GM12878 (cell line): ENCODE results near the gene TRAFD1. TPM values are rescaled to one million over a fixed set of nuclear protein-coding genes. Genes with fewer than 3 reads are reported as not detected.

Source experiments
- ATAC-seq: fragments of 200-7000 bp; cut with Tn5 transposase; 3 replicates; pipeline ENCODE4 v1.9.1; 2020; ENCODE audit warnings: mild to moderate bottlenecking, moderate library complexity
- BruUV-seq: library from RNA; stranded (reverse); fragments of 400-500 nt; replicated peaks from 2 replicates; lab custom pipeline; 2021; lab: Mats Ljungman, UMichigan
- CTCF ChIA-PET: fragments of 300-600 bp; sonication (Branson Sonifier 250); formaldehyde crosslinking; extraction: SDS; loops from one replicate; lab custom pipeline; 2021; ENCODE audit warnings: inconsistent platforms; lab: Yijun Ruan, JAX
- POLR2A ChIA-PET: fragments of 350-600 bp; formaldehyde crosslinking; extraction: SDS; loops from one replicate; lab custom pipeline; 2021; ENCODE audit warnings: inconsistent platforms; lab: Charles Lee
- RAD21 ChIA-PET: fragments of 300-600 bp; sonication (Branson Sonifier 250); formaldehyde crosslinking; loops from one replicate; lab custom pipeline; 2023; ENCODE audit warnings: antibody characterized with exemption; ENCODE audit not compliant: unreplicated experiment; lab: Charles Lee
- SMC1A ChIA-PET: fragments of 300-600 bp; sonication (Branson Sonifier 250); formaldehyde crosslinking; loops from one replicate; lab custom pipeline; 2023; ENCODE audit not compliant: unreplicated experiment, uncharacterized antibody; lab: Charles Lee
- DNase-seq: peaks from one replicate; pipeline ENCODE4 v3.0.0-alpha.2; 2011; ENCODE audit warnings: low read depth, low spot score
- FAIRE-seq: peaks from 3 replicates; lab custom pipeline; 2011; peaks lifted over from hg19 to GRCh38; lab: Jason Lieb, UNC
- H2AFZ ChIP-seq: 2 replicates; pipeline ENCODE4 v1.6.0; 2011; ENCODE audit warnings: low read depth, low read length, control low read depth; ENCODE audit not compliant: control insufficient read depth
- H3K27ac ChIP-seq: 2 replicates; pipeline ENCODE4 v1.5.1; 2011; ENCODE audit warnings: control low read depth; ENCODE audit not compliant: control insufficient read depth, insufficient read depth
- H3K27me3 ChIP-seq, 2 experiments: replicated peaks in 1 of 2; 2 replicates each; pipeline versions ENCODE4 v1.6.0 to v1.6.1; 2011; ENCODE audit warnings: low read length in 1 of 2; ENCODE audit not compliant: control insufficient read depth in 2 of 2, insufficient read depth in 2 of 2
- H3K36me3 ChIP-seq, 2 experiments: 2 replicates each; pipeline ENCODE4 v1.5.1; 2011; ENCODE audit warnings: low read length in 1 of 2; ENCODE audit not compliant: control insufficient read depth in 2 of 2, insufficient read depth in 2 of 2
- H3K4me1 ChIP-seq: 2 replicates; pipeline ENCODE4 v1.6.1; 2011; ENCODE audit warnings: mild to moderate bottlenecking, low read length, moderate library complexity, mixed read lengths; ENCODE audit not compliant: control insufficient read depth, insufficient read depth
- H3K4me2 ChIP-seq: 2 replicates; pipeline ENCODE4 v1.6.0; 2011; ENCODE audit warnings: control low read depth; ENCODE audit not compliant: control insufficient read depth, insufficient read depth
- H3K4me3 ChIP-seq: fragments of 200-600 bp; sonication (generic); 2 replicates; pipeline ENCODE4 v1.5.1; 2016
- H3K79me2 ChIP-seq: 2 replicates; pipeline ENCODE4 v1.6.0; 2011; ENCODE audit warnings: low read length; ENCODE audit not compliant: control insufficient read depth, insufficient read depth
- H3K9ac ChIP-seq: 2 replicates; pipeline ENCODE4 v1.8.0; 2011; ENCODE audit warnings: low read length, control low read depth, mixed read lengths; ENCODE audit not compliant: control insufficient read depth, insufficient read depth
- H3K9me3 ChIP-seq: replicated peaks from 3 replicates; pipeline ENCODE4 v1.5.1; 2011; ENCODE audit warnings: mild to moderate bottlenecking, low read length; ENCODE audit not compliant: control insufficient read depth, insufficient read depth
- H4K20me1 ChIP-seq: 2 replicates; pipeline ENCODE4 v1.6.0; 2011; ENCODE audit not compliant: control insufficient read depth, insufficient read depth
- CHD2 ChIP-seq: IDR thresholded peaks from 2 replicates; pipeline ENCODE4 v1.6.1; 2011; ENCODE audit warnings: low read depth, low read length, improper control_type of control experiment, borderline replicate concordance
- EGR1 ChIP-seq, 2 experiments: IDR thresholded peaks; 1 replicate in 1 of 2; 2 replicates in 1 of 2; pipeline ENCODE4 v1.6.1; 2011 to 2012; ENCODE audit warnings: low read depth in 2 of 2, low read length in 2 of 2, borderline replicate concordance in 1 of 2, mild to moderate bottlenecking in 1 of 2, moderate library complexity in 1 of 2
- JUND ChIP-seq: IDR thresholded peaks from 2 replicates; pipeline ENCODE4 v1.6.1; 2012; ENCODE audit warnings: low read depth, mild to moderate bottlenecking, low read length, improper control_type of control experiment, moderate library complexity
- MTA2 ChIP-seq: fragments of 450-650 bp; IDR thresholded peaks from 2 replicates; pipeline ENCODE4 v1.6.1; 2016; ENCODE audit warnings: low read depth, mild to moderate bottlenecking, moderate library complexity
- MXI1 ChIP-seq: fragments of 150-350 bp; IDR thresholded peaks from 2 replicates; pipeline ENCODE4 v1.6.1; 2011; ENCODE audit warnings: low read depth, mild to moderate bottlenecking, inconsistent platforms, low read length, improper control_type of control experiment
- MYB ChIP-seq: fragments of 150-350 bp; IDR thresholded peaks from 2 replicates; pipeline ENCODE4 v1.6.1; 2014; ENCODE audit warnings: mild to moderate bottlenecking, low read depth, low read length, borderline replicate concordance
- RCOR1 ChIP-seq: conservative IDR thresholded peaks from 2 replicates; pipeline ENCODE4 v1.6.1; 2012; ENCODE audit warnings: low read depth, low read length, improper control_type of control experiment
- SMARCA5 ChIP-seq: fragments of 450-650 bp; IDR thresholded peaks from 2 replicates; pipeline ENCODE4 v1.6.1; 2017; ENCODE audit warnings: mild to moderate bottlenecking
- STAT3 ChIP-seq: IDR thresholded peaks from 2 replicates; pipeline ENCODE4 v1.6.1; 2011; ENCODE audit warnings: low read depth, low read length, improper control_type of control experiment
- ZNF687 ChIP-seq: fragments of 450-650 bp; IDR thresholded peaks from 2 replicates; pipeline ENCODE4 v1.6.1; 2017; ENCODE audit warnings: mild to moderate bottlenecking, moderate library complexity
- WGBS: methylation state at CpG from one replicate; pipeline ENCODE4 v1.1.6; 2016; ENCODE audit warnings: low lambda C conversion rate; ENCODE audit not compliant: insufficient replicate concordance, insufficient coverage; ENCODE audit errors: missing lambda C conversion rate; 5-methylcytosine and 5-hydroxymethylcytosine counted together
- in situ Hi-C: fragments of 300-500 bp; cut with MboI; formaldehyde crosslinking; loops from 9 replicates; pipeline ENCODE4 v1.14.3; 2018; ENCODE audit warnings: mixed read lengths
- intact Hi-C: fragments of 100-400 bp; cut with micrococcal nuclease; formaldehyde crosslinking; loops from one replicate; pipeline ENCODE4 v1.14.2; 2022; ENCODE audit not compliant: unreplicated experiment
- polyA plus RNA-seq, 11 experiments: library from polyadenylated mRNA; depleted of rRNA in 4 of 11; unstranded in 6 of 11; stranded (reverse) in 5 of 11; fragments of >200 nt; fragmentation: Nextera tagmentation in 4 of 11; fragmentation: Illumina TruSeq in 1 of 11; extraction: Ambion mirVana in 4 of 11; extraction: Trizol in 1 of 11; gene quantifications; 1 replicate in 1 of 11; 2 replicates in 10 of 11; pipeline versions ENCODE4 v1.2.1 to v1.2.3, GENCODE V29; 2011 to 2016; ENCODE audit warnings: inconsistent platforms in 2 of 11, missing spikeins in 2 of 11, low read depth in 1 of 11
- total RNA-seq, 4 experiments: library from RNA; depleted of rRNA in 3 of 4; stranded (reverse); fragments of >200 nt in 3 of 4; fragmentation: Illumina TruSeq in 1 of 4; extraction: Trizol in 1 of 4; gene quantifications; 2 replicates each; pipeline versions ENCODE4 v1.2.1 to v1.2.3, GENCODE V29; 2013 to 2021

TRAFD1 gene
- total and polyA plus RNA-seq, 10 of the 15 experiments (the other 5 are each of a cell fraction or from before 2014, with no cell fraction given), result 37.2 to 55.5 (median 46.2) TPM

GRCh38 chr12:112179916-112180315 lies 54.6 kb downstream of the TRAFD1 start (continued):
- TF ChIP-seq ZNF687, result no peak
- TF ChIP-seq RCOR1, result no peak

GRCh38 chr12:112180422-112180821 lies 55.1 kb downstream of the TRAFD1 start:
- DNase-seq, result no peak
- H3K27ac ChIP-seq, result peak overlapping the region; percentile 31
- no TSS peak for BruUV-seq
- ChIA-PET RAD21 (no interaction called here), SMC1A (no interaction called here), POLR2A (no interaction called here), CTCF (no interaction called here)
- no peak for ATAC-seq
- FAIRE-seq, result no peak
- no peak overlapping the region for H3K4me2 ChIP-seq
- TF ChIP-seq MXI1 (no peak), MTA2 (no peak), EGR1 (IDR thresholded peaks at IDR 0.05; ENCODE audit: borderline replicate concordance in 1 of 2, low read depth in 2 of 2, low read length in 2 of 2) (no peak), MYB (no peak), SMARCA5 (no peak), JUND (no peak), CHD2 (no peak), STAT3 (no peak)
- H3K79me2 ChIP-seq, result no peaks in the 10 kb centered on the region
- H3K27me3 ChIP-seq, result no peaks in the 10 kb centered on the region
- intact Hi-C loops (no loop called here), in situ Hi-C loops (no loop called here)
- H3K9ac ChIP-seq, result no peak overlapping the region
- H2AFZ ChIP-seq, result no peak overlapping the region
- no peaks in the 10 kb centered on the region for H3K9me3 ChIP-seq
- no peak overlapping the region for H3K4me3 ChIP-seq
- H3K36me3 ChIP-seq, result peaks cover 13 to 35% of the 10 kb centered on the region in 2 experiments
- 75% methylated on average over 4 of the region's 4 CpGs for WGBS
- H4K20me1 ChIP-seq, result no peaks in the 10 kb centered on the region
- peaks cover 17% of the 10 kb centered on the region for H3K4me1 ChIP-seq
